ENCODE results near the gene GRIA4. TPM values are rescaled to one million over a fixed set of nuclear protein-coding genes. Genes with fewer than 3 reads are reported as not detected.
"Not testable (repeated sequence)": the region's sequence is repeated elsewhere in the genome, so short reads cannot be mapped to it uniquely, and the experiment has no call there.

Gene GRIA4
- total RNA-seq, 1 experiment from 2014 or later, result not detected

DNA sequence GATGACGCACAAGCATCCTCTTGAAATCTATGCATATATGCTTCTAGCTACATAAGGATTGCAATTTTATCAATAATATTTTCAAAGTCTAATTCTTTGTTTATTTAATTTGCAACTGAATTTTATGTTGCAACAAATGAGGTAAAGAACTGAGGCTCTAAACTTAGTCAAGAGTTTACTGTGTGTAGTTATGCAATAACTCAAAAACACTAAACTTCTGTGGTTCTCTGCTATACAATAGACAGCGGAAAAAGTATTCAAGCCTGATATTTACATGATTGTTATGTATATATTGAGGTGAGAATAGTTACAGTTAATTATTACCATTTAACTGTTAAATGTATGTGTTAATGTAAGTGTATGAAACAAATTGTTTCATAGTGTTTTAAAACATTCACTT is 379.3 kb downstream of the GRIA4 start:
- H3K27me3 Mint-ChIP-seq (ENCODE audit: insufficient read depth, unreplicated experiment), result no peaks in the 10 kb centered on the region
- TF ChIP-seq CTCF (IDR thresholded peaks at IDR 0.05; ENCODE audit: unreplicated experiment), result no peak
- ChIA-PET POLR2A (no interaction called here), CTCF (no interaction called here)
- no peaks in the 10 kb centered on the region for H3K4me1 Mint-ChIP-seq (ENCODE audit: insufficient read depth, unreplicated experiment)
- H3K4me3 Mint-ChIP-seq (ENCODE audit: unreplicated experiment), result no peak overlapping the region
- BruUV-seq (replicated peaks), result no TSS peak
- DNase-seq (ENCODE audit: unreplicated experiment), result no peak
- intact Hi-C loops (cut with micrococcal nuclease), result no loop called here
- no peak overlapping the region for H3K27ac Mint-ChIP-seq (ENCODE audit: low read depth, unreplicated experiment)
- H3K36me3 Mint-ChIP-seq (ENCODE audit: insufficient read depth, unreplicated experiment), result peaks cover 17% of the 10 kb centered on the region
- peaks cover 6% of the 10 kb centered on the region for H3K9me3 Mint-ChIP-seq (ENCODE audit: unreplicated experiment)

GRCh38 chr11:105991888-105992287 is 382.0 kb downstream of the GRIA4 start:
- TF ChIP-seq CTCF (IDR thresholded peaks at IDR 0.05; ENCODE audit: unreplicated experiment), result no peak
- no peak overlapping the region for H3K4me3 Mint-ChIP-seq (ENCODE audit: unreplicated experiment)
- H3K27ac Mint-ChIP-seq (ENCODE audit: low read depth, unreplicated experiment), result no peak overlapping the region
- H3K9me3 Mint-ChIP-seq (ENCODE audit: unreplicated experiment), result peaks cover 8% of the 10 kb centered on the region
- peaks cover 22% of the 10 kb centered on the region for H3K36me3 Mint-ChIP-seq (ENCODE audit: insufficient read depth, unreplicated experiment)
- CTCF ChIA-PET, result no interaction called here
- no peaks in the 10 kb centered on the region for H3K4me1 Mint-ChIP-seq (ENCODE audit: insufficient read depth, unreplicated experiment)
- DNase-seq (ENCODE audit: unreplicated experiment), result no peak
- H3K27me3 Mint-ChIP-seq (ENCODE audit: insufficient read depth, unreplicated experiment), result no peaks in the 10 kb centered on the region
- POLR2A ChIA-PET, result no interaction called here
- intact Hi-C loops (cut with micrococcal nuclease), result no loop called here
- no TSS peak for BruUV-seq (replicated peaks)

DNA sequence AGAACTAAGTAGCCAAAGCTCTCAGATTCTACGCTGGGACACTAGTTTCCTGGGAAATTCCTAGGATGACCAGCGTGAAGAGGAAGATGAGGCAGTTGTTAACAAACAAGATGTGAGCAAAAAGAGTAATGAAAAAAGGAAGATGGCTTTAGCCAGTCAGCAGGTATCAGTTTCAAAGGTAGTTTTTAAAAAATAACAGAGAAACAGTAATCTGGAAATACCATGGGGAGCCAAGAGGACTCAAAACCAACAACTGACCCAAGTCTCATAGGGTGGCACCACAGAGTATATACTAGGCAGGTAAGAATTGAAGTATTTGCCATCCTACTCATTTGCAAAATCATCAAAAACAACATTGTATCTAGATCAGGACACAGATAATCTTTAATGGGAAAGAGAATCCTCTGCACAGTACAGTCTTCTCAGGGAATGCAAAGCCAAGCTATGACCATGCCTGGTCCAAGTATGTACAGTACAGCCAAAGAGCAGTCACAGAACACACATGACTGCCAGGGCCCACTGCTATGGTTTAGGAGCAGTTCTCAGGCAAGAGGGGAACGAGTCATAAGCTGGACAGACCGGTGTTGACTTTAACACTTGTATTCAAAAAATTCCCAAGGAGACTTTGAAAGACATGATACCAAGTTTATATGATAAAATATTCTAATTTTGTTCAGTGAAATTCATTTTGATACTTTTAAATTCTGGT is 391.6 kb downstream of the GRIA4 start:
- Mint-ChIP-seq H3K27me3 (ENCODE audit: insufficient read depth, unreplicated experiment) (no peaks in the 10 kb centered on the region), H3K9me3 (ENCODE audit: unreplicated experiment) (peaks cover 16% of the 10 kb centered on the region), H3K4me1 (ENCODE audit: insufficient read depth, unreplicated experiment) (no peaks in the 10 kb centered on the region), H3K4me3 (ENCODE audit: unreplicated experiment) (no peak overlapping the region), H3K36me3 (ENCODE audit: insufficient read depth, unreplicated experiment) (peaks cover 41% of the 10 kb centered on the region), H3K27ac (ENCODE audit: low read depth, unreplicated experiment) (no peak overlapping the region)
- intact Hi-C loops (cut with micrococcal nuclease), result no loop called here
- no peak for TF ChIP-seq CTCF (IDR thresholded peaks at IDR 0.05; ENCODE audit: unreplicated experiment)
- no TSS peak for BruUV-seq (replicated peaks)
- POLR2A ChIA-PET, result interaction anchor here (1.1 kb wide), 1 partner anchor 19 kb away, joined by 3 read pairs; no protein-coding TSS in a partner anchor
- DNase-seq (ENCODE audit: unreplicated experiment), result no peak
- CTCF ChIA-PET, result interaction anchor here (1.6 kb wide), 1 partner anchor 10 kb away, joined by 4 read pairs; no protein-coding TSS in a partner anchor

- DNase-seq (ENCODE audit: unreplicated experiment); intact Hi-C loops (cut with micrococcal nuclease); POLR2A ChIA-PET: not testable (repeated sequence)
Observed at GRCh38 chr11:106003094-106003493, 393.2 kb downstream of the GRIA4 start.

More at GRCh38 chr11:106003094-106003493, 393.2 kb downstream of the GRIA4 start:
- not testable (repeated sequence) for H3K27me3 Mint-ChIP-seq (ENCODE audit: insufficient read depth, unreplicated experiment); H3K4me1 Mint-ChIP-seq (ENCODE audit: insufficient read depth, unreplicated experiment); H3K4me3 Mint-ChIP-seq (ENCODE audit: unreplicated experiment); H3K27ac Mint-ChIP-seq (ENCODE audit: low read depth, unreplicated experiment); BruUV-seq (replicated peaks)
- CTCF ChIA-PET, result interaction anchor here (0.6 kb wide), 1 partner anchor 149 kb away, joined by 3 read pairs; no protein-coding TSS in a partner anchor
- H3K36me3 Mint-ChIP-seq (ENCODE audit: insufficient read depth, unreplicated experiment), result peaks cover 51% of the 10 kb centered on the region
- peaks cover 16% of the 10 kb centered on the region for H3K9me3 Mint-ChIP-seq (ENCODE audit: unreplicated experiment)
